NOMO-1 (cell line): Measurements from ENCODE around the gene OR1I1.
"Not testable (repeated sequence)": the region's sequence is repeated elsewhere in the genome, so short reads cannot be mapped to it uniquely, and the experiment has no call there.

Source experiments
- DNase-seq, 2 experiments: peaks; one replicate each; lab custom pipeline; 2025; ENCODE audit not compliant: unreplicated experiment in 2 of 2; lab: John Stamatoyannopoulos, UW

The OR1I1 gene

GRCh38 chr19:15097980-15098379 lies 16.0 kb downstream of the OR1I1 start:
- DNase-seq = not testable (repeated sequence)

- no peak for DNase-seq
These were observed 16.4 kb downstream of the OR1I1 start for GRCh38 chr19:15098460-15098859.

GRCh38 chr19:15099017-15099582 lies 17.1 kb downstream of the OR1I1 start:
- no peak for DNase-seq

- peak in 1 of 2 experiments; percentile 13 for DNase-seq
These were observed 19.6 kb downstream of the OR1I1 start for GRCh38 chr19:15101479-15102082.

GRCh38 chr19:15104003-15104402 lies 22.0 kb downstream of the OR1I1 start:
- DNase-seq = no peak

- DNase-seq = no peak
These were observed 22.4 kb downstream of the OR1I1 start for GRCh38 chr19:15104411-15104810.

GRCh38 chr19:15105044-15105443 lies 23.0 kb downstream of the OR1I1 start:
- DNase-seq = no peak

GRCh38 chr19:15107061-15108010 lies 25.3 kb downstream of the OR1I1 start, which contains the start of gene SYDE1:
Gene SYDE1 (plus strand): TSS chr19:15107401. CDS start chr19:15107434, 33 bp downstream.
- DNase-seq = no peak

GRCh38 chr19:15108145-15108844 lies 26.3 kb downstream of the OR1I1 start:
- no peak for DNase-seq

- no peak for DNase-seq
These were observed 27.1 kb downstream of the OR1I1 start for GRCh38 chr19:15108845-15109767.

GRCh38 chr19:15109768-15110417 lies 27.9 kb downstream of the OR1I1 start:
- DNase-seq = no peak

- no peak for DNase-seq
These were observed 28.4 kb downstream of the OR1I1 start for GRCh38 chr19:15110418-15110815.

GRCh38 chr19:15111758-15112157 lies 29.7 kb downstream of the OR1I1 start:
- no peak for DNase-seq

- DNase-seq = no peak
These were observed 30.4 kb downstream of the OR1I1 start for GRCh38 chr19:15112385-15112784.

GRCh38 chr19:15113245-15114152 lies 31.5 kb downstream of the OR1I1 start:
- DNase-seq = no peak

GRCh38 chr19:15114153-15114540 lies 32.1 kb downstream of the OR1I1 start:
- no peak for DNase-seq

- no peak for DNase-seq
These were observed 33.1 kb downstream of the OR1I1 start for GRCh38 chr19:15115080-15115479.
